Measurements from ENCODE around the gene ZNG1C. TPM values are rescaled to one million over a fixed set of nuclear protein-coding genes. Genes with fewer than 3 reads are reported as not detected.
"Not testable (repeated sequence)": the region's sequence is repeated elsewhere in the genome, so short reads cannot be mapped to it uniquely, and the experiment has no call there.

Gene ZNG1C
- total and polyA plus RNA-seq, 2 donors (not counting 3 experiments of a cell fraction or from before 2014, with no cell fraction given) = 31.5 to 32.3 TPM

- FAIRE-seq; H3K4me1 ChIP-seq (ENCODE audit: control insufficient read depth, extremely low read depth, insufficient read depth, low read length); intact Hi-C loops (cut with micrococcal nuclease); H3K9ac ChIP-seq (replicated peaks; ENCODE audit: extremely low read depth, insufficient read depth, low read length); POLR2A ChIA-PET; H3K27ac ChIP-seq (ENCODE audit: insufficient read depth, low read depth, low read length); H4K20me1 ChIP-seq (replicated peaks; ENCODE audit: control insufficient read depth, extremely low read depth, insufficient read depth, low read length); BruUV-seq (replicated peaks); H3K36me3 ChIP-seq (ENCODE audit: control insufficient read depth in 2 of 2, extremely low read depth in 1 of 2, insufficient read depth in 2 of 2, low read length in 2 of 2); H3K79me2 ChIP-seq (ENCODE audit: control insufficient read depth, insufficient read depth, low read length); dilution Hi-C loops (cut with MboI; ENCODE audit: extremely low pct_ligation_motif_present, low sequenced_read_pairs); H3K4me2 ChIP-seq (ENCODE audit: insufficient read depth, low read length); H3K4me3 ChIP-seq (replicated peaks in 1 of 3; ENCODE audit: insufficient read depth in 1 of 3, low read depth in 1 of 3, low read length in 3 of 3); H3K9me1 ChIP-seq (replicated peaks; ENCODE audit: control insufficient read depth, extremely low read depth, insufficient read depth, low read length); H2AFZ ChIP-seq (ENCODE audit: low read depth, low read length); DNase-seq (ENCODE audit: low read depth, low spot score); H3K9me3 ChIP-seq (replicated peaks; ENCODE audit: control insufficient read depth, insufficient read depth, low read length); H3K27me3 ChIP-seq (ENCODE audit: control insufficient read depth in 2 of 2, insufficient read depth in 2 of 2, low read length in 2 of 2): not testable (repeated sequence)
- CTCF ChIA-PET = interaction anchor here (1.2 to 1.5 kb wide), 3 partner anchors 163 to 225 kb away, joined by 4 to 8 read pairs (median 5); no protein-coding TSS in a partner anchor
Observed at GRCh38 chr9:68343242-68343641, 101.5 kb downstream of the ZNG1C start.

GRCh38 chr9:68343992-68344391, 102.2 kb downstream of the ZNG1C start:
- H2AFZ ChIP-seq (ENCODE audit: low read depth, low read length); H3K36me3 ChIP-seq (ENCODE audit: control insufficient read depth in 2 of 2, extremely low read depth in 1 of 2, insufficient read depth in 2 of 2, low read length in 2 of 2); H3K9me3 ChIP-seq (replicated peaks; ENCODE audit: control insufficient read depth, insufficient read depth, low read length); CTCF ChIA-PET; BruUV-seq (replicated peaks); H3K9ac ChIP-seq (replicated peaks; ENCODE audit: extremely low read depth, insufficient read depth, low read length); intact Hi-C loops (cut with micrococcal nuclease); FAIRE-seq; H3K27ac ChIP-seq (ENCODE audit: insufficient read depth, low read depth, low read length); H4K20me1 ChIP-seq (replicated peaks; ENCODE audit: control insufficient read depth, extremely low read depth, insufficient read depth, low read length); H3K27me3 ChIP-seq (ENCODE audit: control insufficient read depth in 2 of 2, insufficient read depth in 2 of 2, low read length in 2 of 2); H3K79me2 ChIP-seq (ENCODE audit: control insufficient read depth, insufficient read depth, low read length); H3K9me1 ChIP-seq (replicated peaks; ENCODE audit: control insufficient read depth, extremely low read depth, insufficient read depth, low read length); H3K4me1 ChIP-seq (ENCODE audit: control insufficient read depth, extremely low read depth, insufficient read depth, low read length); H3K4me2 ChIP-seq (ENCODE audit: insufficient read depth, low read length); POLR2A ChIA-PET; dilution Hi-C loops (cut with MboI; ENCODE audit: extremely low pct_ligation_motif_present, low sequenced_read_pairs); H3K4me3 ChIP-seq (replicated peaks in 1 of 3; ENCODE audit: insufficient read depth in 1 of 3, low read depth in 1 of 3, low read length in 3 of 3); DNase-seq (ENCODE audit: low read depth, low spot score): not testable (repeated sequence)

Other genes with a start within 250 kb of the ZNG1C start
- not detected in 2 replicates for gene FOXD4L3, start 60.9 kb downstream of the ZNG1C start, total RNA-seq
- not detected in 2 replicates for gene FOXD4L3, start 60.9 kb downstream of the ZNG1C start, polyA plus RNA-seq
- 1.4 and 1.9 TPM in 2 replicates for gene PGM5, start 114.6 kb downstream of the ZNG1C start, total RNA-seq
- 0.14 TPM in 1 of 2 replicates, not detected in the other for gene PGM5, start 114.6 kb downstream of the ZNG1C start, polyA plus RNA-seq

Data from endothelial cell of umbilical vein (primary cell).